ENCODE results near the gene LHFPL4. TPM values are rescaled to one million over a fixed set of nuclear protein-coding genes. Genes with fewer than 3 reads are reported as not detected.
"Not testable (repeated sequence)": the region's sequence is repeated elsewhere in the genome, so short reads cannot be mapped to it uniquely, and the experiment has no call there.

Gene LHFPL4
- total RNA-seq, 1 experiment from 2014 or later = 16.3 TPM

DNA sequence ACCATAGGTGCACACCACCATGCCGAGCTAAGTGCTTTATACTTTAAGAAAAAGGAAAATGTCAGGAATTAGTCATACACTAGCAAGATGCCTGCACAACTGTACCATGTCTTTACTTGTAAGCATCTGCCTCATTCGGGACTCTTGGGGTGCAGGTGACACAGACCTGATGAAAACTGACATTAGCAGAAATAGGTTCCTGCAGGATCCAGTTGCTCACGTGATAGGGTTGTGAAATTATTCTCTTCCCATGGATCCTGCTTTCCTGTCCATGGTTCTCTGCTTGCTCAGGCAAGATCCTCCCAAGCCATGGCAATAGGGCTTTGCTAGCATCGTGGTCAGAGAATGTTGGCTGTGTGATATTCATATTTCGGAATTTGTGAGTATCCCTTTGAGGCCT, 10.2 kb upstream of the LHFPL4 start:
- no peaks in the 10 kb centered on the region for H3K79me2 ChIP-seq (ENCODE audit: insufficient read depth, low read length)
- H3K56ac ChIP-seq (ENCODE audit: insufficient read length, low read depth, low read length) = no peak overlapping the region
- no peak overlapping the region for H3K4ac ChIP-seq (ENCODE audit: low read depth, low read length)
- Mint-ChIP-seq H3K4me3 (no peak overlapping the region), H3K9me3 (peaks cover 30 to 41% of the 10 kb centered on the region in 2 experiments), H3K27ac (no peak overlapping the region; a peak in 1 of 7 replicates), H3K36me3 (ENCODE audit: insufficient read depth in 1 of 3, low read depth in 3 of 3) (peaks cover 1 to 12% (median 4%) of the 10 kb centered on the region in 3 experiments; a peak in 5 of 7 replicates), H3K4me1 (no peaks in the 10 kb centered on the region), H3K27me3 (ENCODE audit: low read depth) (peaks cover 10% of the 10 kb centered on the region)
- no peak overlapping the region for H2AK5ac ChIP-seq (ENCODE audit: insufficient read length, low read length)
- no peak overlapping the region for H3K18ac ChIP-seq (ENCODE audit: insufficient read length, low read depth, low read length)
- no peaks in the 10 kb centered on the region for H3K9me3 ChIP-seq (ENCODE audit: control insufficient read depth, low read depth, low read length)
- H3K23ac ChIP-seq (ENCODE audit: insufficient read length, low read depth, low read length) = no peak overlapping the region
- no peak overlapping the region for H2BK20ac ChIP-seq (ENCODE audit: low read depth, low read length, poor library complexity, severe bottlenecking)
- DNase-seq = no peak
- no peak overlapping the region for H2AFZ ChIP-seq (ENCODE audit: low read length)
- no peak overlapping the region for H4K91ac ChIP-seq (ENCODE audit: insufficient read length, low read depth, low read length)
- H4K8ac ChIP-seq (replicated peaks; ENCODE audit: insufficient read length, low read depth, low read length) = no peak overlapping the region
- H4K20me1 ChIP-seq (ENCODE audit: control insufficient read depth, insufficient read depth, insufficient read length) = no peaks in the 10 kb centered on the region
- no CpG with 5 or more reads among the region's 5 CpGs for WGBS (ENCODE audit: extremely low coverage, insufficient read length, low lambda C conversion rate)
- H3K27me3 ChIP-seq (ENCODE audit: insufficient read depth, low read length) = no peaks in the 10 kb centered on the region
- no peak overlapping the region for H2BK120ac ChIP-seq (ENCODE audit: low read depth, low read length, poor library complexity, severe bottlenecking)
- no peaks in the 10 kb centered on the region for H3K4me1 ChIP-seq (ENCODE audit: insufficient read depth, low read length)
- no peak overlapping the region for H2BK15ac ChIP-seq (ENCODE audit: low read depth, low read length)
- no peak overlapping the region for H2BK12ac ChIP-seq (ENCODE audit: insufficient read length, low read depth, low read length)
- TF ChIP-seq, protein P1, sequence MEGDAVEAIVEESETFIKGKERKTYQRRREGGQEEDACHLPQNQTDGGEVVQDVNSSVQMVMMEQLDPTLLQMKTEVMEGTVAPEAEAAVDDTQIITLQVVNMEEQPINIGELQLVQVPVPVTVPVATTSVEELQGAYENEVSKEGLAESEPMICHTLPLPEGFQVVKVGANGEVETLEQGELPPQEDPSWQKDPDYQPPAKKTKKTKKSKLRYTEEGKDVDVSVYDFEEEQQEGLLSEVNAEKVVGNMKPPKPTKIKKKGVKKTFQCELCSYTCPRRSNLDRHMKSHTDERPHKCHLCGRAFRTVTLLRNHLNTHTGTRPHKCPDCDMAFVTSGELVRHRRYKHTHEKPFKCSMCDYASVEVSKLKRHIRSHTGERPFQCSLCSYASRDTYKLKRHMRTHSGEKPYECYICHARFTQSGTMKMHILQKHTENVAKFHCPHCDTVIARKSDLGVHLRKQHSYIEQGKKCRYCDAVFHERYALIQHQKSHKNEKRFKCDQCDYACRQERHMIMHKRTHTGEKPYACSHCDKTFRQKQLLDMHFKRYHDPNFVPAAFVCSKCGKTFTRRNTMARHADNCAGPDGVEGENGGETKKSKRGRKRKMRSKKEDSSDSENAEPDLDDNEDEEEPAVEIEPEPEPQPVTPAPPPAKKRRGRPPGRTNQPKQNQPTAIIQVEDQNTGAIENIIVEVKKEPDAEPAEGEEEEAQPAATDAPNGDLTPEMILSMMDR (conservative IDR thresholded peaks at IDR 0.05) = no peak
- H3T11ph ChIP-seq (ENCODE audit: low read length) = no peak overlapping the region
- H3K9ac ChIP-seq (ENCODE audit: extremely low read depth, insufficient read length, low read length) = no peak overlapping the region
- H4K5ac ChIP-seq (ENCODE audit: insufficient read length, low read depth, low read length) = no peak overlapping the region
- H3K23me2 ChIP-seq (ENCODE audit: insufficient read length, low read depth, low read length, poor library complexity, severe bottlenecking) = no peaks in the 10 kb centered on the region
- H2BK5ac ChIP-seq (ENCODE audit: insufficient read length, low read length) = no peak overlapping the region
- H3K4me2 ChIP-seq (ENCODE audit: insufficient read depth, insufficient read length, low read length) = no peak overlapping the region
- no peak overlapping the region for H3K27ac ChIP-seq (ENCODE audit: insufficient read length, low read depth, low read length)
- H3K14ac ChIP-seq (ENCODE audit: insufficient read depth, low read length) = no peak overlapping the region
- no peaks in the 10 kb centered on the region for H3K79me1 ChIP-seq (ENCODE audit: insufficient read depth, low read depth, low read length, poor library complexity, severe bottlenecking)

DNA sequence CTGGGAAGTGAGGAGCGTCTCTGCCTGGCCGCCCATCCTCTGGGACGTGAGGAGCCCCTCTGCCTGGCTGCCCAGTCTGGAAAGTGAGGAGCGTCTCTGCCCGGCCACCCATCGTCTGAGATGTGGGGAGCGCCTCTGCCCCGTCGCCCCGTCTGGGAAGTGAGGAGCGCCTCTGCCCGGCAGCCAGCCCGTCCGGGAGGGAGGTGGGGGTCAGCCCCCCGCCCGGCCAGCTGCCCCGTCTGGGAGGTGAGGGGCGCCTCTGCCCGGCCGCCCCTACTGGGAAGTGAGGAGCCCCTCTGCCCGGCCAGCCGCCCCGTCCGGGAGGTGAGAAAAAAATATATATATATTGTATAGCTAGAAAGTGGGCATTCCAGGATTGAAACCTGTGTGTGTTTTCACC, 6.4 kb upstream of the LHFPL4 start:
- H2AK5ac ChIP-seq (ENCODE audit: insufficient read length, low read length); H3K27ac Mint-ChIP-seq; H2AFZ ChIP-seq (ENCODE audit: low read length); H3K4ac ChIP-seq (ENCODE audit: low read depth, low read length); H3K4me1 ChIP-seq (ENCODE audit: insufficient read depth, low read length); H2BK15ac ChIP-seq (ENCODE audit: low read depth, low read length); H3K18ac ChIP-seq (ENCODE audit: insufficient read length, low read depth, low read length); H2BK20ac ChIP-seq (ENCODE audit: low read depth, low read length, poor library complexity, severe bottlenecking); DNase-seq; H3K9ac ChIP-seq (ENCODE audit: extremely low read depth, insufficient read length, low read length); H3K27me3 ChIP-seq (ENCODE audit: insufficient read depth, low read length); H3K79me1 ChIP-seq (ENCODE audit: insufficient read depth, low read depth, low read length, poor library complexity, severe bottlenecking); H3K14ac ChIP-seq (ENCODE audit: insufficient read depth, low read length); H4K8ac ChIP-seq (replicated peaks; ENCODE audit: insufficient read length, low read depth, low read length); H3K27ac ChIP-seq (ENCODE audit: insufficient read length, low read depth, low read length); H4K5ac ChIP-seq (ENCODE audit: insufficient read length, low read depth, low read length); H3K4me2 ChIP-seq (ENCODE audit: insufficient read depth, insufficient read length, low read length); H2BK120ac ChIP-seq (ENCODE audit: low read depth, low read length, poor library complexity, severe bottlenecking); H3T11ph ChIP-seq (ENCODE audit: low read length); H3K23me2 ChIP-seq (ENCODE audit: insufficient read length, low read depth, low read length, poor library complexity, severe bottlenecking); H4K91ac ChIP-seq (ENCODE audit: insufficient read length, low read depth, low read length); H3K23ac ChIP-seq (ENCODE audit: insufficient read length, low read depth, low read length); H2BK5ac ChIP-seq (ENCODE audit: insufficient read length, low read length); H3K36me3 Mint-ChIP-seq (ENCODE audit: insufficient read depth in 1 of 3, low read depth in 3 of 3); H3K56ac ChIP-seq (ENCODE audit: insufficient read length, low read depth, low read length); H3K4me3 Mint-ChIP-seq; H2BK12ac ChIP-seq (ENCODE audit: insufficient read length, low read depth, low read length); H3K9me3 ChIP-seq (ENCODE audit: control insufficient read depth, low read depth, low read length); H3K79me2 ChIP-seq (ENCODE audit: insufficient read depth, low read length); H4K20me1 ChIP-seq (ENCODE audit: control insufficient read depth, insufficient read depth, insufficient read length): not testable (repeated sequence)
- peaks cover 8 to 12% of the 10 kb centered on the region in 2 experiments for H3K4me1 Mint-ChIP-seq
- WGBS (ENCODE audit: extremely low coverage, insufficient read length, low lambda C conversion rate) = no CpG with 5 or more reads among the region's 24 CpGs
- H3K27me3 Mint-ChIP-seq (ENCODE audit: low read depth) = peaks cover 28% of the 10 kb centered on the region
- H3K9me3 Mint-ChIP-seq = peaks cover 20 to 27% of the 10 kb centered on the region in 2 experiments

All from H9 (cell line).